ENCODE measurements around the gene GRM7. TPM values are rescaled to one million over a fixed set of nuclear protein-coding genes. Genes with fewer than 3 reads are reported as not detected.

GRM7 gene
- total RNA-seq, 4 donors from 2014 or later = 0.09 TPM; not detected in 3

DNA sequence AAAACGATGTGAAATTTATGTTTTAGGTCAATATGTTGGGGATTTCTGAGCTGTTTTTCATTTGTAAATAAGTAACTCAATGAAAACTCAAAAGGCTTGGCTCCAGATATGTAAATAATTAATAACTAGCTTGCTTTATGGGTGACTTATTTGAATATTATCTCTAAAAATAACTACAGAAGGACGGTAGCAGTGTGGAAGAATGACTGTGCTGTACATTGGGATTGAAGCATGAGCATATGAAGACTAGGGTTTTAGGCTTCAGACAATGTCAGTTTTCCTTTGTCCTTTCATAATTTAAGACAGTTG, 343.9 kb downstream of the GRM7 start:
- no peak for DNase-seq
- Histone ChIP-seq H3K27me3 (no peaks in the 10 kb centered on the region), H3K36me3 (no peaks in the 10 kb centered on the region), H3K9me3 (no peaks in the 10 kb centered on the region), H3K4me1 (no peaks in the 10 kb centered on the region), H3K27ac (no peak overlapping the region), H3K4me3 (no peak overlapping the region)
- 44 to 48% methylated on average over 2 of the region's 2 CpGs for WGBS, 2 donors
- intact Hi-C loops (cut with DNase I) = no loop called here
- no peak for TF ChIP-seq POLR2A (IDR thresholded peaks at IDR 0.05)
- TF ChIP-seq, protein P1, sequence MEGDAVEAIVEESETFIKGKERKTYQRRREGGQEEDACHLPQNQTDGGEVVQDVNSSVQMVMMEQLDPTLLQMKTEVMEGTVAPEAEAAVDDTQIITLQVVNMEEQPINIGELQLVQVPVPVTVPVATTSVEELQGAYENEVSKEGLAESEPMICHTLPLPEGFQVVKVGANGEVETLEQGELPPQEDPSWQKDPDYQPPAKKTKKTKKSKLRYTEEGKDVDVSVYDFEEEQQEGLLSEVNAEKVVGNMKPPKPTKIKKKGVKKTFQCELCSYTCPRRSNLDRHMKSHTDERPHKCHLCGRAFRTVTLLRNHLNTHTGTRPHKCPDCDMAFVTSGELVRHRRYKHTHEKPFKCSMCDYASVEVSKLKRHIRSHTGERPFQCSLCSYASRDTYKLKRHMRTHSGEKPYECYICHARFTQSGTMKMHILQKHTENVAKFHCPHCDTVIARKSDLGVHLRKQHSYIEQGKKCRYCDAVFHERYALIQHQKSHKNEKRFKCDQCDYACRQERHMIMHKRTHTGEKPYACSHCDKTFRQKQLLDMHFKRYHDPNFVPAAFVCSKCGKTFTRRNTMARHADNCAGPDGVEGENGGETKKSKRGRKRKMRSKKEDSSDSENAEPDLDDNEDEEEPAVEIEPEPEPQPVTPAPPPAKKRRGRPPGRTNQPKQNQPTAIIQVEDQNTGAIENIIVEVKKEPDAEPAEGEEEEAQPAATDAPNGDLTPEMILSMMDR (IDR thresholded peaks at IDR 0.05) = no peak

DNA sequence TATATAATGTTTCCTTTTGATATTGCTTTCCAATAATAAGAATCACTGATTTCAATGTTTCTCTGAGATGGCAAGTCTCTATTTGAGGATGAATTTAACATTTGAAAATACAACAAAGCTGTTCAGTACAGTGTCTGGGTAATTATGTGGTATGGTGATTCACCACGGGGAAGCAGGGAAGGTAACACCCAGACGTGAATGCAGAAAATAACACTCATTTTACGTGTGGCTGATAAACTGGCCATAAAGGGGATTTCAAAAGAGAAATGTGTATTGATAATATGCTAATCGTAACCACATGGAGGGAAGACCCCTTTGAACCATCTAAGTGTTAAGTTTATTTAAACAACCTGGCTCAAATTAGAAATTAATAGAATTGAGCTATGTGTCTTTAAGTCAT, 344.6 kb downstream of the GRM7 start:
- Histone ChIP-seq H3K36me3 (no peaks in the 10 kb centered on the region), H3K4me1 (no peaks in the 10 kb centered on the region), H3K27me3 (no peaks in the 10 kb centered on the region), H3K9me3 (no peaks in the 10 kb centered on the region), H3K4me3 (peak overlapping the region in 3 of 4 donors; percentile 7 to 55 (median 24)), H3K27ac (no peak overlapping the region)
- TF ChIP-seq POLR2A (IDR thresholded peaks at IDR 0.05) = no peak
- TF ChIP-seq, protein P1 (IDR thresholded peaks at IDR 0.05) = no peak
- intact Hi-C loops (cut with DNase I) = no loop called here
- 24 to 43% methylated on average over 4 of the region's 4 CpGs for WGBS, 2 donors
- no peak for DNase-seq

DNA sequence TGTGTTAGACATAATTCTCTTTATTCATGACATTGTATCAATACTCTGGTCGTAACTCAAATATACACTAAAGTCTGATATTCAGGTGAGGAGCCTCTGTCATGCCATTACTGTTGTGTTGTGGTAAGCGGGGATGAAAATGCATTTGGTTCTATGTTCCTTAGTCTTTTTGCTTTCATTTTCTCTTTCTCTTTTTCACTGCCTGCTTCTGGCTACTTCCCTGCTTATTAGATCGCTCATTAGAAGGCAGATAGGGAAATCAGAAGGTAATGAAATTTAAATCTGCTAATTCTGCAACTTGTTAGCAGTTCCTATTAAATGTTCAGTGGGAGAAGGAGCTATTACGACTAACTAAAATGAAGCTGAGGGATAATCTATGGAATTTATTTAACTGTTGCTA, 345.0 kb downstream of the GRM7 start:
- DNase-seq = no peak
- 43 to 48% methylated on average over 4 of the region's 4 CpGs for WGBS, 2 donors
- H3K4me3 ChIP-seq = peak overlapping the region in 3 of 4 donors; percentile 7 to 55 (median 24)
- H3K27me3 ChIP-seq = no peaks in the 10 kb centered on the region
- TF ChIP-seq POLR2A (IDR thresholded peaks at IDR 0.05) = no peak
- TF ChIP-seq, protein P1 (IDR thresholded peaks at IDR 0.05) = no peak
- H3K36me3 ChIP-seq = no peaks in the 10 kb centered on the region
- no peaks in the 10 kb centered on the region for H3K9me3 ChIP-seq
- no peaks in the 10 kb centered on the region for H3K4me1 ChIP-seq
- H3K27ac ChIP-seq = no peak overlapping the region
- intact Hi-C loops (cut with DNase I) = no loop called here

DNA sequence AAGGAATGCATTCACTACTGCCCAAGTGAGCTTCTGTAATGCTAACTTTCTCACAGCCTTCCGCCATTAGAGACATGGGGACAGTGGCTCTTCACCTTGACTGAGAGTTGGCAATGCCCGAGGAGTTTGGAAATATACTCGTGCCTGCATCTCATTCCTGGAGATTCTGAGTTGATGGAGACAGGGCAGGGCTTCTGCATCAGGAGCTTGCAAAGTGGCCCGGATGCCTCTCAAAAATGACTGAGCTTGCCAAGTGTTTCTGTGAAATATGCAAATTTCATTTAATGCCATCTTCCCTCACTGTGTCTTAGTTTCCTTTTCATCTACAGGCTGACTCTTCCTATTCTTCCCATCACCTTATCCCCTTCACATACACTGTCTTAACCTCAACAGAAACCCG, 346.2 kb downstream of the GRM7 start:
- no peaks in the 10 kb centered on the region for H3K27me3 ChIP-seq
- no peak overlapping the region for H3K4me3 ChIP-seq
- TF ChIP-seq POLR2A (IDR thresholded peaks at IDR 0.05) = no peak
- TF ChIP-seq, protein P1 (IDR thresholded peaks at IDR 0.05) = no peak
- H3K27ac ChIP-seq = no peak overlapping the region
- no peaks in the 10 kb centered on the region for H3K36me3 ChIP-seq
- no peaks in the 10 kb centered on the region for H3K9me3 ChIP-seq
- no peaks in the 10 kb centered on the region for H3K4me1 ChIP-seq
- 87 to 91% methylated on average over 5 of the region's 5 CpGs for WGBS, 2 donors
- intact Hi-C loops (cut with DNase I) = no loop called here
- DNase-seq = no peak

DNA sequence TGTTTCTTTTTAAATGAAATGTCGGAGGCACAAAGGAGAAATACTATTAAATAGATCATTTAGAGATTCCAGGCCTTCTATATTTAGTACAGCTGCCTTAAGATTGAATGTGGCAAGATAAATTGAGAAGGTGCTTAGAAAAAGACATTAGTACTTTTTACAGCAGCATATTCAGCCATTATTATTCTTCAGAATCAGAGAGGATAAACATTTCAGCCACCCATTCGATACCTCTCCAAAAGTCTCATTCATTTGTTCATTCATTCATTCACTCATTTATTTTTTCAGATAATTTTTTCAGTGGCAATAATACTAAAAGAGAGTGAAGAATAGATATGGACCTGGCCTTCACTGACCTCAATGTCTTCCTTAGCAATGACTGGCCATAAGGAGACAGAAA, 347.0 kb downstream of the GRM7 start:
- no peak overlapping the region for H3K27ac ChIP-seq
- no peak overlapping the region for H3K4me3 ChIP-seq
- H3K36me3 ChIP-seq = no peaks in the 10 kb centered on the region
- no peaks in the 10 kb centered on the region for H3K9me3 ChIP-seq
- TF ChIP-seq, protein P1 (IDR thresholded peaks at IDR 0.05) = no peak
- no peak for TF ChIP-seq POLR2A (IDR thresholded peaks at IDR 0.05)
- intact Hi-C loops (cut with DNase I) = no loop called here
- 66 to 70% methylated on average over 2 of the region's 2 CpGs for WGBS, 2 donors
- no peaks in the 10 kb centered on the region for H3K27me3 ChIP-seq
- H3K4me1 ChIP-seq = no peaks in the 10 kb centered on the region
- DNase-seq = no peak
